NT2/D1 (cell line): Measurements from ENCODE around the gene ADAMTS4.
A peak's percentile ranks its signal among the peaks of the same experiment; 100 is the strongest.

Experiments used
- DNase-seq: peaks from one replicate; pipeline ENCODE4 v3.0.0-alpha.2; 2011; ENCODE audit warnings: low read depth, low spot score
- H3K27me3 ChIP-seq: 2 replicates; pipeline ENCODE4 v1.6.0; 2011; ENCODE audit warnings: mild to moderate bottlenecking; ENCODE audit not compliant: insufficient read length, insufficient read depth
- H3K36me3 ChIP-seq: 2 replicates; pipeline ENCODE4 v1.6.1; 2011; ENCODE audit warnings: mild to moderate bottlenecking, low read length, mixed read lengths; ENCODE audit not compliant: insufficient read depth, insufficient read length
- H3K4me1 ChIP-seq: 2 replicates; pipeline ENCODE4 v1.5.1; 2011; ENCODE audit not compliant: insufficient read depth, insufficient read length
- H3K4me3 ChIP-seq: 2 replicates; pipeline ENCODE4 v1.5.1; 2011; ENCODE audit warnings: low read depth; ENCODE audit not compliant: insufficient read length
- H3K9ac ChIP-seq: 2 replicates; pipeline ENCODE4 v1.6.0; 2011; ENCODE audit warnings: low read depth; ENCODE audit not compliant: insufficient read length
- H3K9me3 ChIP-seq: 2 replicates; pipeline ENCODE4 v1.5.1; 2011; ENCODE audit warnings: mild to moderate bottlenecking, low read length; ENCODE audit not compliant: insufficient read depth
- SUZ12 ChIP-seq: IDR thresholded peaks from 2 replicates; pipeline ENCODE4 v1.6.1; 2011; ENCODE audit not compliant: insufficient read length, insufficient read depth; ENCODE audit errors: extremely low read depth
- YY1 ChIP-seq: IDR thresholded peaks from 2 replicates; pipeline ENCODE4 v1.6.1; 2011; ENCODE audit not compliant: insufficient read length, insufficient read depth
- ZNF274 ChIP-seq: IDR thresholded peaks from 2 replicates; pipeline ENCODE4 v1.6.1; 2011; ENCODE audit warnings: mild to moderate bottlenecking, low read depth, low read length

The ADAMTS4 gene

GRCh38 chr1:161162806-161163205 lies 36.0 kb downstream of the ADAMTS4 start:
- H3K4me1 ChIP-seq = peaks cover 9% of the 10 kb centered on the region
- no peaks in the 10 kb centered on the region for H3K9me3 ChIP-seq
- no peaks in the 10 kb centered on the region for H3K27me3 ChIP-seq
- no peak overlapping the region for H3K4me3 ChIP-seq
- H3K9ac ChIP-seq = no peak overlapping the region
- no peak for DNase-seq
- TF ChIP-seq ZNF274 = no peak
- TF ChIP-seq SUZ12 = no peak
- no peak for TF ChIP-seq YY1
- H3K36me3 ChIP-seq = peaks cover 65% of the 10 kb centered on the region

DNA sequence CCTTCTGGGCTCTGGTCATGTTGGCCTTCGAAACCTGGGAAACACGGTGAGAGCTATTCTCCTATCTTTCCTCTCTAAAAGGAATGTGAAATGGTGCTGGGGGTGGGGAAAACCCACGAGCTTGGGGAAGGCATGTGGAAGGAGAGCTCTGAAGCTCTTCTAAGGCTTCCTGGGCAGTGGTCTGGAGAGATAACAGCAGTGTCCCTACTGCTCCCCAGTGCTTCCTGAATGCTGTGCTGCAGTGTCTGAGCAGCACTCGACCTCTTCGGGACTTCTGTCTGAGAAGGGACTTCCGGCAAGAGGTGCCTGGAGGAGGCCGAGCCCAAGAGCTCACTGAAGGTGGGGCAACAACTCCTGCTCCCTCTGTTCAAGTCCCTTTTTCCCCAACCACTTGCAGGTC lies 36.8 kb downstream of the ADAMTS4 start:
- Histone ChIP-seq H3K9me3 (no peaks in the 10 kb centered on the region), H3K4me3 (no peak overlapping the region), H3K4me1 (peaks cover 7% of the 10 kb centered on the region), H3K9ac (peak overlapping the region; percentile 6), H3K36me3 (peaks cover 71% of the 10 kb centered on the region), H3K27me3 (no peaks in the 10 kb centered on the region)
- DNase-seq = no peak
- TF ChIP-seq YY1 (no peak), ZNF274 (no peak), SUZ12 (no peak)

DNA sequence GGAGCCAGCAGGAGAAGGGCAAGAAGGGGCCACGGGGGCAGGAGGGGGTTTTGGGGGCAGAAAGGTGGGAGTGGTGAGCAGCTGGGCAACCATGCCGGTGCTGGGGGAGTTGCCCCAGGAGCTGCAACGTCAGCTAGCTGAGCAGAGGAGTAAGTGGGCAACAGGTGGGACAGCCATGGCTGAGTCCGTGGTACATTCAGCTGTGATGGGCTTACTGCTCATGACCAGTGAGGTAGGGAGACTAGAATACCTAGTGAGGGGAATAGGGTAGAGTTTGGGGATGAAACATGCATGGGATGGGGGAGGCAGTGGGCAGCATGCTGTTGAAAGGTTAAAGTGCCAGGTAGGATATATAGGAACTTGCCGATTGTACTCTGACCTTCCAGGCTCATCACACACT lies 37.2 kb downstream of the ADAMTS4 start:
- Histone ChIP-seq H3K9ac (peak overlapping the region; percentile 6), H3K9me3 (no peaks in the 10 kb centered on the region), H3K4me1 (peaks cover 7% of the 10 kb centered on the region), H3K4me3 (no peak overlapping the region), H3K27me3 (no peaks in the 10 kb centered on the region), H3K36me3 (peaks cover 75% of the 10 kb centered on the region)
- TF ChIP-seq YY1 (no peak), ZNF274 (no peak), SUZ12 (no peak)
- DNase-seq = no peak

GRCh38 chr1:161160671-161161145 lies 38.1 kb downstream of the ADAMTS4 start:
- peaks cover 78% of the 10 kb centered on the region for H3K36me3 ChIP-seq
- H3K4me3 ChIP-seq = no peak overlapping the region

GRCh38 chr1:161159913-161160243 lies 39.0 kb downstream of the ADAMTS4 start:
- Histone ChIP-seq H3K36me3 (peaks cover 82% of the 10 kb centered on the region), H3K9me3 (no peaks in the 10 kb centered on the region), H3K4me1 (peaks cover 3% of the 10 kb centered on the region), H3K4me3 (peak overlapping the region; percentile 83), H3K27me3 (no peaks in the 10 kb centered on the region), H3K9ac (peak overlapping the region; percentile 94)
- TF ChIP-seq ZNF274 (no peak), SUZ12 (no peak), YY1 (no peak)
- peak; percentile 25 for DNase-seq

More at GRCh38 chr1:161160671-161161145, 38.1 kb downstream of the ADAMTS4 start:
- Histone ChIP-seq H3K9ac (peak overlapping the region; percentile 12), H3K9me3 (no peaks in the 10 kb centered on the region), H3K27me3 (no peaks in the 10 kb centered on the region), H3K4me1 (peaks cover 7% of the 10 kb centered on the region)
- DNase-seq = no peak
- TF ChIP-seq ZNF274 (no peak), SUZ12 (no peak), YY1 (no peak)

DNA sequence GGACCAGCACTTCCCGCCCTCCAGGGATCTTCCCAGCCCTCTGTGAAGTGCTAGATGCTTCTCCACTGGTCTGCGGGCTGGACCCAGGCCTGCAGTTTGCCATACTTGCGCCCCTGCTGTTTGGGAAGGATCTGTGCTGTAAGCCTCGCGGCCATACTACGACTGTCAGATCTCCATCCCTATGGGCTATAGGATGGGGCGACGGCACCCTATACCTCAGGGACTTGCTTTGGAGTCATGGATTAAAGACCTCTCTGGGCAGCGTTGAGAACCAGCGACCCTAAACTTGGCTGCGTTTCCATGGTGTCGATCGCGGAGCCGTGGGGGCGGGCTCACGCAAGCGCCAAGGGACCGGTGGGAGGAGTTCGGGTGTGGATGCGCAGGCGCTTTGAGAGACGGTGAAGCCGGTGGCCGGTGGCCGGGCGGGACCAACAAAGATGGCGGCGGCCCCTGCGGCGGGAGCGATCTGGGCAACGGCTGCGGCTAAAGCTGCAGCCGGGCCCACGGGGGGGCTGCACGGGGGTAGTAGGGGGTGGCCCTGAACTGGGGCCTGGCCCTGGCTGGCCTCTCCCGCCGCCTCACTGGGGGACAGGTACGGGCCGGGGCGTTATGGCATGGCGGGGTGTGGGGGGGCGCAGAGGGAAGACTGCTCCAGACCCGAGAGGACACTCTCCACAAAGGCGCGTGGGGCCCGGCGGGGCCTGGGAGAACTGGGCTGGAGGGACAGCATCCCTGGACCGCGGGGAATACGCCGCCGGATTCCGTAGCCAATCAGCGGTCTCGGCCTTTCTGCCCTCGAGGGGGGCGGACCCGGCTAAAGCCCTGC lies 39.6 kb downstream of the ADAMTS4 start, which contains the start of gene USP21:
Gene USP21, plus strand, starts transcription at position 414 of the 826 bp plus-strand sequence. CDS start 1,141 bp downstream, outside the sequence.
- peak; percentile 96 for DNase-seq
- no peaks in the 10 kb centered on the region for H3K9me3 ChIP-seq
- H3K36me3 ChIP-seq = peaks cover 79% of the 10 kb centered on the region
- H3K4me3 ChIP-seq = peak within 1 kb of the TSS; percentile 83
- H3K4me1 ChIP-seq = peaks cover 3% of the 10 kb centered on the region
- H3K27me3 ChIP-seq = no peaks in the 10 kb centered on the region
- peak within 1 kb of the TSS; percentile 94 for H3K9ac ChIP-seq
- TF ChIP-seq SUZ12 = no peak
- TF ChIP-seq ZNF274 = no peak
- peak; percentile 94 for TF ChIP-seq YY1

DNA sequence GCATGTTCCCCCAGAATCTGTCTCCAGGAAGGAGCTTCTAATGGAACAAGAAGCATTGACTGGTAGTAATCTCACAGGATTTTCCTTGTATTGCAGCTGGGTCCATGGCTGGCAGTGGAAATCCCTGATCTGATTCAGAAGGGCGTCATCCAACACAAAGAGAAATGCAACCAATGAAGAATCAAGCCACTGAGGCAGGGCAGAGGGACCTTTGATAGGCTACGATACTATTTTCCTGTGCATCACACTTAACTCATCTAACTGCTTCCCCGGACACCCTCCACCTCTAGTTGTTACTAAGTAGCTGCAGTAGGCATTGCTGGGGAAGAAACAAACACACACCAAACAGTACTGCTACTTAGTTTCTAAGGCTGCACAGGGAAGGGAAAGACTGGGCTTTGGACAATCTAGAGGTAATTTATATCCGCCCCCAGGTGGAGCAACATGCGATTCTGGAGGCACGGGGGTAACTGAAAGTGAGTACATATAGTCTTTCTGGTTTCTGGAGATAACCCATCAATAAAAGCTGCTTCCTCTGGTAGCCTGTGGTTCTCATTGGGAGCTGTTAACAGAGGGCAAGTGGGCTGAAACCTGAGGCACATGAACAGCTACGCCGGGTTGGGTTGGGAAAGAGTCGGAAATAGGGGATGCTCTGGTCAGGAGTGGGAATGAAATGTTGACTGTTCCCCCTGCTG lies 40.4 kb downstream of the ADAMTS4 start:
- Histone ChIP-seq H3K4me3 (peak overlapping the region; percentile 83), H3K4me1 (peaks cover 3% of the 10 kb centered on the region), H3K9me3 (no peaks in the 10 kb centered on the region), H3K36me3 (peaks cover 70% of the 10 kb centered on the region), H3K27me3 (no peaks in the 10 kb centered on the region), H3K9ac (peak overlapping the region; percentile 89)
- TF ChIP-seq SUZ12 (no peak), ZNF274 (no peak), YY1 (no peak)
- no peak for DNase-seq
